GM19452 (cell line): ENCODE data around the gene LRRC10B.

ENCODE experiments used
- ATAC-seq: cut with Tn5 transposase; IDR thresholded peaks from one replicate; pipeline ENCODE4 v1.9.1; 2021; ENCODE audit not compliant: unreplicated experiment

LRRC10B gene

DNA sequence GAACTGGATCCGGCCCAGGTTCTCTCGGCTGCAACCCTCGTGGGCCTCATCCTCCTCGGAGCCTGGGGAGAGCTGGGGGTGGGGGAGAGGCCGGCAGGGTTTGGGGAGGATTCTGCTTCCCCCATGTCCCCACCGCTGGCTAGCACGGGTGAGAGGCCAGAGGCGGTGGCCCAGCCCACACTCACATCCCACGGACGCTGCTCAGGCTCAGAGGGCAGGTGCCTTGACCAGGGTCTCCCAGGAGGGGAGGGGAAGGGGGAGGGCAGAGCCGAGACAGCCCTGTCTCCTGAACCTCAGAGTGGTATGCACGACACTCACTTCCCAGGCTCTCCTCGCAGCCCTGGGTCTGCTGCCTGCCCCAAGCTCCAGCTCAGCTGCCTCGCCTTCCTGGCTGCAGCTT, 19.6 kb downstream of the LRRC10B start:
- no peak for ATAC-seq

DNA sequence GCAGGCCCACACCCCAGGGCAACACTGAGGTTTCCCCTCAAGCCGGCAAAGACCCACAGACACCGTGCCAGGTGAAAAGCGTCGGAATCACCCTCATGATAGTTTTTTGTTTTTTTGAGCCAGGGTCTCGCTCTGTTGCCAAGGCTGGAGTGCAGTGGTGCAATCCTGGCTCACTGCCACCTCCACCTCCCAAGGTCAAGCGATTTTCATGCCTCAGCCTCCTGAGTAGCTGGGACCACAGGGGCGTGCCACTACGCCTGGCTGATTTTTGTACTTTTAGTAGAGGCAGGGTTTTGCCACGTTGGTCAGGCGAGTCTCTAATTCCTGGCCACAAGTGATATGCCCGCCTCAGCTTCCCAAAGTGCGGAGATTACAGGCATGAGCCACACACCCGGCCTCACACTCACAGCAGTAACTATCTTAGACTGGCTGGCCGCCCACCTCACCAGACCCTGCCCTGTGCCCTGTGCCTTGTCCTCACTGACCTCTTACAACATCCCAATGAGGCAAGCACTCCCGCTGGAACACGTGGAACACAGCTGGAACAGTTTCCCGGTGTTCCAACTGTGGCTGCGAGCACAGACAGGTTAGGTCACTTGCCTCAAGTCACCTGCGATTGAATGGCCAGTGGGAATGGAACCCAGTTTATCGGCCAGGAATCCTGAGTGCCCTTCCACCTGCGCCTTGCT, 21.1 kb downstream of the LRRC10B start:
- ATAC-seq = no peak

DNA sequence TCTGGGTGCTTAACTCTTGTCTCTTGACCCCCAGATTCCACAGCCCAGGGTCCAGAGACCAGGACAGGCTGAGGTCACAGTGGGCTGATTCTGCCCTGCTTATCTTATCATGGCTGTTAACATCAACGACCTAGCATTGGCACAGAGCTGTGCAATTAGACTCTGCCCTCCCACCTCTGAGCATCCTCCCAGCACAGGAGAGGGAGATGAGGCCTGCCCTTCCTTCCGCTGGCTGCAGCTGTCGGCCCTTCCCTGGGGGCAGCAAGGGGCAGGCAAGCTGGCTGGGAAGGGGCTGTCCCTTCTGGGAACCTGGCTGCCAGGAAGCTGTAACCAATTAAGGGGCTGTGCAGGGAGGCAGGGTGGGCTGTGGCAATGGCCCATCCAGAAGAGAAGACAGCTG, 22.5 kb downstream of the LRRC10B start:
- no peak for ATAC-seq

DNA sequence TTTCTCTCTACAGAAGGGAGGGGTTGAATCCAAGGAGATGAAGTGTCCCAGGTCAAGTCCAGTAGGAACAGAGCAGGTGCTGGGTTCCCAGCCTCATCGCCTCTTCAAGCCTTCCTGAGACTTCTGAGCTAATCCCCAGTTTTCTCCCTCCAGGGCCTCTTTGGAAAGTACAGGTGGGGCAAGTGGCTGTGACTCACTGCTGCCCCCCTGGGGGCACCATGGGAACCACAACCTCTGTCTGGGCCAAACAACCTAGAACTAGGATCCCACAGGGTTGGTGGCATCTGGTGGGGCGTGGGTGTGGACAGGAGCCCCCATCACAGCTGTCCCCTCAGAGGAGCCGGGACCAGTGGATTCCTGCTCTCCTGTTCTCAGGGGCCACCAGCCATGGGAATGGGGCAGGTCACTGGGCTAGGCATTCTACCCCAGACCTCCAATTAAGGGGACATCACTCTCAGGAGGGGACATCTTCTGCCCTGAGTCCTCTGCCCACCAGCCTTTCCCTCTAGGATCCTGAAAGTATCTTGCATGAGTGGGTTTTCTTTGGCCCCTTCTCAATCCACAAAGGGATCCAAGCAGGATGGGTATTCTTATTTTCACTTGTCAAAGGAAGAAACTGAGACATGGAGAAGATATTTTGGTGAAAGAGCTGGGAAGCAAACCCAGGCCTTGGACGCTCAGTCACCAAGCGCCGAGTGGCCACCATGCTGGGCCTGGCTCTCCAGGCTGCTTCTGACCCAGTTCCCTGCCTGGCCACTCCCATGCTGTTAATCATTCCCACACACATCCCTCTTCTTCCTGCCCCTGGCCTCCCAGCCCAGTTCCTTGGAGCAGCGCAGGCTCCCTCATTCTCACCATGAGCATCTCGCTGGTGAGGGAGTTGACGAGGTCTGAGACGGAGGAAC, 23.8 kb downstream of the LRRC10B start:
- ATAC-seq = no peak

DNA sequence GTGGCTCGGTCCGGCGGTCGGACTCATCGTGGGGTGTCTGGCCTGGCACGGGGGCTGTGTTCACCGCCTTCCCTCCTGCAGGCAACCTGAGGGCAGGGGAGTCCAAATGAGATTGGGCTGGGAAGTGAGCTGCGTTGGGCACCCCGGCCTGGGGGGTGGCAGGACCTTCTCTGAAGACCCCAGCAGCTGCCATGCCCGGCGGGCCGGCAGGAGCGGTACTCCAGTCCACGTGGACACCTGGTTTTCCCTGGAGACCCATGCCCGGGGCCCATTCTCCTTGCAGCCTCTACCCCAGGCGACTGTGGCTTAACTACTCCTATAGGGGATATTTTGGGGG, 24.5 kb downstream of the LRRC10B start:
- no peak for ATAC-seq

DNA sequence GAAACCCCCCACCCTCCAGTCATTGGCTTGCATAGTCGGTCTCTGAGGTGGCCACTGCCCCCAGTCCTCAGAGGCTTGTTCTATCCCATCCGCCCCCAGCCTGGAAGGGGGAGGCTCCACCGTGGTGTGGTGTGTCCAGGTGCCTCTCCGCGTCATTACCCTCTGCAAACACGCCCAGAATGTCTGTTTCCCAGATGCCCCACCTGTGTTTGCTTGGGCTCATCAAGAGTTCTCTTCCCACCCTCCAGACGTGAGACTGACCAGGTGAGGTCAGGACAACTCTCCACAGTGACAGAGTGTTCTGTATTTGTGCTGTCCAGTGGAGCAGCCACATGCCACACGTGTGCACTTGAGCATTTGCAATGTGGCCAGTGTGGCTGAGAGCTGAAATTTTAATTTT, 24.9 kb downstream of the LRRC10B start:
- ATAC-seq = no peak

DNA sequence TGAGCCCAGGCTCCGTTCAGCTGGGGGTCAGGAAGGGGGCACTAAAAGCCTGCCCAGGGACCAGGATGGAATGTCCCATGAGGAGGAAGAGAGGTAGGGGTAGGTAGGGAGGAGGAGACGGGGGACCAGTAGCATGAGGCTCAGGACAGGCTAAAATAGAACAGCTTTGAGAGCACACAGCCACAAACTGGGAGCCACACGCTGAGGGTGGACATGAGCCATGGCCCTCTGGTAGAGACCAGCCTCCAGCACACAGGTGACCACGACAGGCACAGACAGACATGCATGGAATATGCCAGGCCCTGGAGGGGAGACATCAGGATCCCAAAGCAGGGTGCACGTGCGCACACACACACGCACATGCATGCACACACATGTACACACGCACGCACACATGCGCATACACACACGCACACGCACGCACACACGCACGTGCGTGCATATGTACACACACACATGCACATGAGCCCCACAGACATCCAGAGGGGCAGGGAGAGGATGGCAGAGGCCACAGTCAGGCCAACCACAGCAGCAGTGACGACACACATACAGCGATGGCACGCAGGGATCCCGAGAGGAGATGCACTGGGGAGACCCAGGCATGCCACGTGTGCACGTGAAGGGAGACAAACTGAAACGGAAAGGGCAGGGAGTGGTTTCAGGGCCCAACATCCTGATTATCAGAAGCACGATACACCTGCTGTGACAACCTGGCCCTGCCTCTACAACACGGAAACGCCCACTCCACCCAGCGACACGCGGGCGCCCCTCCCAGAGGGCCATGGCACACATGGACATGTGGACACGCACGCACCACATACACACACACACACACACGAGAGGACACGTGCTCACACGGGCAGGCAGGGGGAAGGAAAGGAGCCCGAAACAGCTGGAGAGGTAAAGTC, 25.7 kb downstream of the LRRC10B start:
- no peak for ATAC-seq

DNA sequence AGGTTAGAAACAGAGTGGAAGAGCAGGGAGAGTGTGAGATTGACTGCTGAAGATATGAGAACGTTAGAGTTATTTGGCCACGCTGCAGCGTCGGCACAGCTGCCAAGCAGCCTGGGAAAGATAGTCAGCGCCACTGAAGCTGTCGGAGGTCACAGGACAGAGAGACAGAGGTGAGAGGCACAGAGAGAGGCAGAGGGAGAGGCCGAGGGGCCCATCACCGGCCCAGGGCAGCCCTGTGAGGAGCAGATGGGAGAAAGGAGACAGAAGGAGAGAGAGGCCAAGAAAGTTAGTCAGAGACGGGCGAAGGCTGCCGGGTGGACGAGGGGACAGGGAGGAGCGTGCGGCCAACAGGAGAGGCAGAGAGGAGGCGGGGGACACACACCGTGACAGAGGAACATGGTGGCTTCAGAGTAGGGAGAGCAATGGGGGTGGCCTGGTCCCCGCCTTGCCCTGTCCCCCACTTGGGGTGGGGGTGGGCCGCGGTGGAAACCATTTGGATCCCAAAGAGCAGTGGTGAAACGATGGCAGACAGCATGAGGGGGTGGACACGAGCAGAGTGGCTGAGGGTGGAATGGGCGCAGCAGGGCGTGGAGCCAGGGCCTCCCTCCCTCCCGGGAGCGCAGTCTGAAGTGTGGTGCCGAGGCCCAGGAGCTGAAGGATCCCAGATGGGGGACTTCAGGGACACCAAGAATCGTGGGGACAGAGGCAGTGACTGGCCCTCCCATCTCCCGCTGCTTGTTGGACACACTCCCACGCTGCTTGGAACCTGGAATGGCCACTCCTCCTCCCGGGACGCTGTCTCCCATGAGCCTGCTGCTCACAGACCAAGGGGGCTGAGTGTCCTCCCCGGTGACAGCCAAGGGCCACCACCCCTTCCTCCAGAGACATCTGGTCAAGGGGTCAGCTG, 26.6 kb downstream of the LRRC10B start:
- ATAC-seq = no peak

DNA sequence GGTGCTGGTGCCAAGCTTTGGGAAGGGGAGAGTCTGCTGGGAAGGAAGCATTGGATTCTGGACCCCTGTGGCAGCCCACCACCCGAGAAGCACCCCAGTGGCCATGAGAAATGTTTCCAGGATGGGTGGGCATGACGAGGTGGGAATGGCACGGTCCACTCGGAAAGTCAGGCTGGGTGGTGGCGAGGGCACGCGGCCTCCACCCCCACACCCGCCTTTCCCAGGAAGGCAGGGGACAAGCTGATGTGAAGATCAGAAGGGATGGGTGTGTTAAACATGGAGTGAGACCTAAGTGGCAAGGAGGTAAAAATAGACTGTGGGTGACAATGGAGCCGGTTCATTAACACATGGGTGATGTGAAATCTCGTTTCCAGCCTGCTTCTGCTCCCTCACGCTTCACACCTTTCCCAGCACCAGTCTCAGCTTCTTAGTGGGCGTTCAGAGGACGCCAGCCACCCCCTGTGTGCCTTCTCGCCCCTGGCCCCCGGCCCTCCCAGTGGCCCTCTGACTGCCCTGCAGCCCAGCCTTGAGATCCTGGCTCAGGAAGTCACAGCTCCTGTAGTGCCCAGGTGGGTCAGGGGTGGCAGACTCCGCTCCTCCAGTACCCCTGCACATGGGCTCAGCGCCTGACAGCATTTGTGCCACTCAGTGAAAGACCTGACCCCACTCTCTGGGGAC, 27.6 kb downstream of the LRRC10B start:
- ATAC-seq = no peak

DNA sequence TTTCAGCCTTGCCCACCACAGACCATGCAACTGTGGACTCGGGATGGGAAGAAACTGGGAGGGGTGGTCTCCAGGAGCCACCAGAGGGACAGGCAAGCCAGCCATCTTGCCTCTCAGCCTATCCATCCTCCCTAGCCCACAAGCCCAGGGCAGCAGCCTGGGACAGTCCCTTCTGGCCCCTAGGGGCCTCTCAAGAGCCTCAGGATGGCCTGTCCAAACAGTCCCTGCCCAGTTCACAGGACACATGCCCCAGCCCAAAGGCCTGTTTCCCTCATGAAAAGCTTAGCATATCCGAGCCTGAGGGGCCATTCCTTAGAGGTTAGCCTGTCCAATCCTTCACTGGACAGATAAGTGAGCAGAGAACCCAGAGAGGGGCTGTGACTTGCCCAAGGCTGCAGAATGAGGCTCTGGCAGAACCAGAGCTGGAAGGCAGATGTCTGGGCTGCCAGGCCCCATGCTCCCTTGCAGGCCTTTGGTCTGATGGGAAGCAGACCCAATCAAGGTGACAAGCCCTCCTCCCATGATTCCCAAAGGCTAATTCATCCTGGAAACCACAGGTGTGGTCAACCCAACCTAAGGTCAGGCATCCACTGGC, 28.2 kb downstream of the LRRC10B start:
- no peak for ATAC-seq

DNA sequence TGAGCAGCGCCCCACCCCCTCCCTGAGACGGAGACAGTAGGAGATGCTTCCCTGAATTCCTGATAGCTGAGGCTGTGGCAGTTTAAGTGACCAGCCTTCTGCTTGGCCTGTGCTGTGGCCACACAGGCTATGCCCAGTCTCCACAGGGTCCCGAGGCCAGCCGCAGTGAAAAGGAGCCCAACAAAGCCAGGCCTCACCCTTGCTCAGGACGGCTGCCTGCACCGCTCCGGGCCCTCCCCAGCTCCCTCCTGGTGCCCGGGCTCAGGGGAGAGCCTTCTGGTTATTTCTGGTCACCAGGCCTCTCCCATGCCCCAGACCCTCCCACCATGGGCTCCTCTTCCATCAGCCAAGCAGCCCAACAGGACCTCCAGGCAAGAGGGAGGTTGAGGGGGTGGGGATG, 28.8 kb downstream of the LRRC10B start:
- no peak for ATAC-seq

DNA sequence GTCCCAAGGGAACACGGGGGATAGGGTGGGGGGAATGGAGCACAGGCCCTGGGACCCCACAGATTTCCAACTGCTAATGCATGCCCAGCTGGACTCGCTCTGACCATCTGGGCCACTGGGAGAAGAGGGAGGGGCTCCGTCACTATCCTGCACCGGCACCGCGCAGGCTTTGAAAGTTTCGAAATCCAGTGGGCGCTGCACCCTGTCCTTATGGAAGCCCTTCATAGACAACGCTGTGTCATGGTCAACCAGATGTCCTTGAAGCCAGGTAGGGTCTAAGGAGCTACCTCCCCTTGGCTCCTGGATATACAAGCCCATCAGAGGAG, 30.1 kb downstream of the LRRC10B start:
- ATAC-seq = no peak

DNA sequence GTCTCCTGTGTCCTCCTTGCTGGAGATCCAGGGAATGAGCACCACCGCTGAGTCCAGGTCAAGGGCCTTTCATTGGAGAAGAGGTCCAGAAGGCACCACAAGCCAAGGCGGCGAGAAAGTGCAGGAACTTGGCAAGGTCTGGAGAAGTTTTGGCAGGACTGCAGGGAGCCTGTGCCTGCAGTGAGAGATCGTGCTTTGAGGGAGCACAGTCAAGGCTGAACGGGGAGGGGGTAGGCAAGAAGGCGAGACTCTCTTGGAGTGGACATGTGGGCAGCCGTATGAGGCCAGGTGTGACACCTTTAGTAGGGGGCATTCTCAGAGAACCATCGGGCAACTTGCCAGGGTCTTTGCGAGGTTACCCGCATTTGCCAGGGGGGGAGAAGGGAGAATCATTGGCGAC, 30.5 kb downstream of the LRRC10B start:
- no peak for ATAC-seq

DNA sequence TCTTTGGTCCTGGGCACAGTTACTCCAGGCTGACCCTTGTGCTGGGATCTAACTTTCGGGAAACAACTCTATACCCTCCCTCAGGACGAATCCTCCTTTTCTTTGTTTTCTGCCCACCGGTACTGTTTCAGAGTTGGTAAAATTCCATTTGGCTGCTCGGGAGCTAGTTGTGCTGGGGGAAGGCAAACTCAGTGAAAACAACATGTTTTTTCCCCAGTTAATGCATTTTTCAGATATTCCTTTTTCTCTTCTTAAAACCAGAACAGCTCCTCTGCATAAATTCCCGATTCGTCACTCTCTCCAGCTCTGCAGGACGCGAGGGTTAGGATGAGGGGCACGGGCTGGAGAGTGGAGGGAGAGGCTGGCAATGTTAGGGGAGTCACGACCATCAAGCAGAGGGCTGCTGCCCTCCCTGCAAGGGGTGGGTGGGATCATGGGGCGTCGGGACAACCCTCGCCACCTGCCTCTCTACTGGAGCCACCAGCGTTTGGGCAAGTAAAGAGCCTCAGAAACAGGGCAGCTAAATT, 31.3 kb downstream of the LRRC10B start:
- ATAC-seq = no peak

DNA sequence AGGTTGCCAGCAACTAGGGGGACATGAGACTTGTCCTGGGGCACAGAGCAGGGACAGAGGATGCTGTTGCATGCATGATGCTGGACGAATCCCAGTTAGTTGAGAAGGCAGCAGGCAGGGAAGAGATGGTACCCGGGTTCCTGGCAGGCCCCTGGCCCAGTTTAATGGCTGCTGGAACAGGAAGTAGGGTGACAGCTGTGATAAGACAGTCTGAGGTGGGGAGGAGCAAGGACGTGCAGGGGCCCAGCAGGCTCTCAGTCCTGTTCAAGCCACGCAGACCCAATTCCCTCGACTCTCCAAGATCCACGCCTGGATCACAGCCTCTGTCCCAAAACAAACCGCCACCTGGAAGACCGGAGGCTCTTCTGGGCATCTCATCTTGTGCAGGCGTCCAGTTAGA, 32.0 kb downstream of the LRRC10B start:
- no peak for ATAC-seq

DNA sequence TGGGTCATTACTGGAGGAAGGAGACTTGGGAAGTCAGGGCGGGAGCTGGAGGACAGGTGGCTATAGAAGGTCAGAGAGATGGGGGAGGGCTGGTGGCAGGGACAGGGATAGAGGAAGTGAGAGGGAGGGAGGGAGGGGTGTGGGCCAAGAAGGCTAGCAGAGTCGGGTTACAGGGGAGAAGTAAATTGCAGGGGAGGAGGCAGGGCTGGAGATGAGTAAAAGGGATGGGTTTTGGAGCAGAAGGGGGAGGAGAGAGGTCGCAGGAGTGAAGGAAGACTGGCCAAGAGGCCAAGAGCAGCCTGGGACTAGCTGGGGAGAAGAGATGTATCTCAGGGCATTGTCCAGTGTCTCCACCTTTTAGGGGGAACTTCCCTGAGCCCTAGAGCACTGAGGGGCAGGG, 33.0 kb downstream of the LRRC10B start:
- ATAC-seq = no peak

DNA sequence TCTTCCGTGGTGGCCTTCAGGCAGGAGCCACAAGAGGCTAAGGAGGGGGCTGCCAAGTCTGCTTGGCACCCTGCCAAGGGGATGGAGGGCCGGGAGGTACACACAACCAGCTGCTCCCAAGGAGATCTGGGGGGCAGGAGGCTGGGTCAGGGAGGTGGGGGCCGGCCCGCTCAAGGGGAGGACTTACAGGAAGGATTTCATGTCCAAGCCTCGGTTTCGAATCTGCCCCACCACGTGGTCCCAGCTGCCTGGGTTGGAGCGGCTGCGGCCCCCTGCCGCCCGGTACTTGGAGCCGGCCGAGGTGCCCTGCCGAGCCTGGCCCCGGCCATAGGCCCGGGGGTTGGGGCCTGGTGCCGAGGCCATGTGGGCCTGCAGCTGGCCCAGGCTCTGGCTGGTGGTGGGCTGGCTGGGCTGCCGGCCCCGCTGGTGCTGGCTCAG, 33.5 kb downstream of the LRRC10B start:
- no peak for ATAC-seq

DNA sequence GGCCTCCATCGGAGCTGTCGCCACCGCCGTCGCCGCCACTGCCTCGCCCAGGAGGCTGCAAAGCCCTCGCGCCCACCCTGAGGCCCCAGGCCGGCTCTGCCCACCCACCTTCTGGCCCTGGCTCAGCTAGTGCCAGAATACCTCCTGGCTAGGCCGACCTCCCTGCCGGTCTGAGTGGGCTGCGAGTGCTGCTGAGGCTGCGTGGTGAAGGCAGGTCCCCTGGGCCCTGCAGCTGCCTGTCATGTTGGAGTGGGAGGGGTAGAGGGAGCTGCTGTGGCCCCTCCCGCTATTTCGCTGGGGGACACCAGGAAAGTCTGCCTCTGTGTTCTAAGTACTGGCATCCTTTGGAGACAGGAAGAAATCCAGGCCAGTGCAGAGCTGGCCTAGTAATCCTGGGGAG, 34.2 kb downstream of the LRRC10B start:
- ATAC-seq = no peak

DNA sequence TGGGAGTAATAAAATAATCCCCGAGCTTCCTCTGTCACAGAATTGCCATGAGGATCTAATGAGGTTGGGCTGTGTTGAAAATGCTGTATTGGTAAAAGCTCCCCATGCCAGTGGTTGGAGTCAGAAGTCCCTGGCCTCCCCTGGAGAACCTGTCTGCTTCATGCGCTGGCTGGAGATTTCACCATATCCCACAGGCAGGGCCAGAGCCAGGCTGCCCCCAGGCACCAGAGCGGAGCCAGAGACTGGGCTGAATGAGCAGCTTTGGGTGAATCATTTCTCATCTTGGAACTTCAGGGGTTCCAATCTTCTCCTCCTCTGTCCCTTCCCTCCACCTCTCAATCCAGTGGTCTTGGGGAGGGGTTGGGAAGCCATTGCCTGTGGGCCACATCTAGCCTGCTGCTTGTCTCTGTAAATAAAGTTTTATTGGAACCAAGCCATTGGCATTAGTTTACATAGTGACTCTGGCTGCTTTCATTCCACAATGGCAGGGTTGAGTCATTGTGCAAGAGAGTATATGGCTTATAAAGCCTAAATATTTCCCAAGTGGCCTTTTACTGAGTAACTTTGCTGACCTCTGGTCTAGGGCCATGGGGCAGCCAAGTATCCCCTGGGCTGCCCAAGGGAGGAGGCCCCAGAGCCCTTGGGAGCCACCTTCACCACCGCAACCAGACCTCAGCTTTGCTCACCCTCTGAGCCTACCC, 35.2 kb downstream of the LRRC10B start:
- ATAC-seq = no peak
